Measurements from ENCODE around the gene ZNF764.

DNA sequence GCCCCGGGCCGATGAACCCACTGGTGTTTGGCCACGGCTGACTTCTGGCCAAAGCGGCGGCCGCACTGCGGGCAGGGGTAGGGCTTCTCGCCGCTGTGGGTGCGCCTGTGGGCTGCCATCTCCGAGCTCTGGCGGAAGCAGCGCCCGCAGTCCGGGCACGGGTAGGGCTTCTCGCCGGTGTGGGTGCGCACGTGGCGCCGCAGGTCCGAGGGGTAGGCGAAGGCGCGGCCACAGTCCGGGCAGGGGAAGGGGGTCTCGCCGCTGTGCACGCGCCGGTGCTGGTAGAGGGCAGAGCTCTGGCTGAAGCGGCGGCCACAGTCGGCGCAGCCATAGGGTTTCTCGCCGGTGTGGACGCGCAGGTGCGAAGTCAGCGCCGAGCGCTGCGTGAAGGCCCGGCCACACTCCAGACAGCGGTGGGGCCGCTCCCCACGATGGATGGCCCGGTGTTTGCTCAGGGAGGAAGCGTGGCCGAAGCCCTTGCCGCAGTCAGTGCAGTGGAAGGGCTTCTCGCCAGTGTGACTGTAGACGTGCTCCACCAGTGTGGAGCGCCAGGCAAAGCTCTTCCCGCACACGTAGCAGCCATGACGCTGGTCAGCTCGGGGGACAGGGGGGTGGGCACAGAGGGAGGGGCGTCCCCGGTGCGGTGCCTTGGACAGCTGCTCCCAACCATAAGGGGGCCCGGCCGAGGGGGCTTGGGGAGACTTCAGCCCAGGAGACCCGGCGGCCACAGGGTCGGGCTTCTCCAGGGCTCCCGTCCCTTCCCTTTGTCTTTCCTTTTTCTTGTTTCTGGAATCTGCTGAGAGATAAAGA, 2.7 kb downstream of the ZNF764 start:
- no peak for TF ChIP-seq CTCF (IDR thresholded peaks at IDR 0.05)
- no peak for TF ChIP-seq EZH2phosphoT487 (IDR thresholded peaks at IDR 0.05)
